GM12801 (cell line): ENCODE results near the gene CDC20.

Experiments used
- CTCF ChIP-seq: IDR thresholded peaks from one replicate; pipeline ENCODE4 v1.5.1; 2011; ENCODE audit warnings: control low read depth; ENCODE audit not compliant: insufficient read length; ENCODE audit errors: extremely low read depth

Gene CDC20

DNA sequence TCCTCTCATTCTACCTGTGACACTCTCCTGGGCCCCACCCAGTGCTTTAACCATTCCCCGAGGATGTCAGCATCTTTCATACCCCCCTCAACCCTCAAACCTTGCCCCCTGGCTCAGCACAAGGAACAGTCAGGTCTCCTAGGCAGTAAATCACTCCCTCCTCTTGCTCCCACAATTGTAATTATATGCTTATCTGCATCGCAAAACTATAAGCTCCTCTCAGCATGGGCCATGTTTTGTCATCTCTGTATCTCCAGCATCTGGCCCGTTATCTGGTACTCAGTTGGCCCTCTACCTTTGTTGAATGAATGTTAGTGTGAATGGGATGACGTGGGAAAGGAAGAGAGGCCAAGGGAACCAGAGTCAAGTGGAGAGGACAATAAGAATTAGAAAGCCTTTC, 11.8 kb downstream of the CDC20 start:
- no peak for TF ChIP-seq CTCF

DNA sequence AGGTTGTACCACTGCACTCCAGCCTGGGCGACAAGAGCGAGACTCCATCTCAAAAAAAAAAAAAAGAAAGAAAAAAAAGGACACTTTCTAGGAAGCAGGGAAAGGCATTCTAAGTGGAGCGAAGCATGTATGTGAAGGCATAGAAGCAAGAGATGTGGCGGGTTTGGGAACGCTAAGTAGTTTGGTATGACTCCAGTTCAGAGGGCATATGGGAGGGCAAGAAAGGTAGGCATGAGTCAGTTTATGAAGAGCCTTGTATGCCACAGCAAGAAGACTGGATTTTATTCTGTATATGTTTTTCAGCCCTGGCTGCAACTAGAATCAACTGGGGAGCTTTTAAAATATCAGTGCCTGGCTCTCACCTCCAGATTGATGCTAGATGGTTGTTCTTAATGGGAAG, 13.4 kb downstream of the CDC20 start:
- no peak for TF ChIP-seq CTCF

DNA sequence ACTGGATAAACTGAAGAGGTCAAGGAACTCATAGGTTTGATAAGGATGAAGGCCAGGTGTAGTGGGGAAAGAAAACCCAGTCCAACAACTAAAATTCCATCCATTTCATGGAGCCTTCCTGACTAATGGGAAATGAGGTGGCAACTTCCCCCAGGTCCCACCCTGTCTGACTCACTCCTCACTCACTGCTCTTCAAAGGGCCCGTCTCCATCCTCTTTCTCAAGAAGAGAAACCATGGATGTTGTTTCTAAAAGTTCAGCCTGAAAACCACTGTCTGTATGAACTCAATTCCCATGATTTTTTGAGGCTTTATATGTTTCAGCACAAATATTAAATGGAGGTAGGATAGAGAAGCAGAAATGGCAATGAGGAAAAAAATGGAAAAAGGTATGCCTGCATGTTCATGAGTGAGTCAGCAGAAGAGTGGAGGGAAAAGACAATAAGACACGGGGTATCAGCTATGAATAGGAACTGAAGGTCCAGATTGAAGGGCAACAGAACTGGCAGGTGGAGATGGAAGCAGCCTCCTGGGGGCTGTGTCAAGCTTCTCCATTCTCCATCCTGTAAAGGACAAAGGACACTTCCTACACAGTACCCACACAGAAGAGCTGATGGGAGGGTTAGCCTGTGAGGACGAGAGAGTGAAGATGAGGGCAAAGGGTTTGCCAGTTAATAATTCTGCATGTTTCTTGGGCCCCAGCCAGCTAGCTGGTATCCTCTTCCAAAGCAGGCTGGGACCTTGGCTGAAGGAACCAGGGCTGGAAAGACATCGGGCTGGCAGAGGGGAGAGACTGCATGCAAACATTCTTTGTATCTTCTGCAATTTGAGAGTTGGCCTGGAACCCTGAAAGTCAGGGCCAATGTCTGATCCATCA, 14.5 kb downstream of the CDC20 start:
- no peak for TF ChIP-seq CTCF

- TF ChIP-seq CTCF = no peak
Observed at GRCh38 chr1:43376723-43377235, 18.0 kb downstream of the CDC20 start.

GRCh38 chr1:43377831-43378230, 19.1 kb downstream of the CDC20 start:
- TF ChIP-seq CTCF = no peak

DNA sequence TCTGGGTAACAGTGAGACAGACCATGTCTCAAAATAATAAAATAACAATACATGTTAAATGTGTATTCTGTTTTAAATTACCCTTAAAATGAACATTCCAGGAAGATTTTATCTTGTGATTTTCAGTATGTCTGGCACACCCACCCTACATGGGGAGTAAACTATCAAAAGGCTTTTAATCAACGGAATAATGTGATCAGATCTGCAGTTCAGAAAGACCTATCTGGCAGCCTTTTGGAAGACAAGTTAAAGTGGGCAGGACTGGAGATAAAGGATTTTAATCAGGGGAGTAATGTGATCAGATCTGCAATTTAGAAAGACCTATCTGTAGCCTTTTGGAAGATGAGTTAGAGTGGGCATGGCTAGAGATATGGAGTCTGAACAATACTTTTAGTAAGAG, 20.7 kb downstream of the CDC20 start:
- no peak for TF ChIP-seq CTCF

DNA sequence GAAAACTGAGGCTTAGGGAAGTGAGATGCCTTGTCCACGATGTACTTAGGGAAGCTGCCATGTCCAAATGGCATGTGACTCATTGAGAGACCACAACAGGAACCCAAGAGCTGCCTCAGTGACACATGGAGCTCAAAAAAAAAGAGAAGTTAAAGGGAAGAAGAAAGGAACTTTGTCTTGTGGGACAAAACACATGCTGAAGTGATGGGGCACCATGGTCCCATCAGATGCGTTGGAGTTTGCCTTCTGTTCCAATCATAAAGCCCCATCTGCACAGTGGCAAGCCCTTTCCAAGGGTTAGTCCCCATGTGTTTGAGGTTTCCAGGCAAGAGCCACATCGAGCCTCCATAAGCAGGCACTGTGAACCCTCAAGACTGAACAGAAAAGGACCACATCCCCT, 22.8 kb downstream of the CDC20 start:
- TF ChIP-seq CTCF = no peak
